A549 treated with AZD9567 at 1 μM for 4 hours (cell line): ENCODE data around the gene SEC24B. TPM values are rescaled to one million over a fixed set of nuclear protein-coding genes. Genes with fewer than 3 reads are reported as not detected.

Source experiments
- total RNA-seq: library from RNA; stranded (reverse); fragments of 200-300 nt; extraction: Qiagen RNA extraction; gene quantifications from 5 replicates; pipeline ENCODE4 v1.2.3, GENCODE V29; 2022; ENCODE audit not compliant: insufficient read depth

SEC24B gene
- total RNA-seq, result 17.6 to 22.7 TPM (median 20.6 TPM) in 5 replicates

DNA sequence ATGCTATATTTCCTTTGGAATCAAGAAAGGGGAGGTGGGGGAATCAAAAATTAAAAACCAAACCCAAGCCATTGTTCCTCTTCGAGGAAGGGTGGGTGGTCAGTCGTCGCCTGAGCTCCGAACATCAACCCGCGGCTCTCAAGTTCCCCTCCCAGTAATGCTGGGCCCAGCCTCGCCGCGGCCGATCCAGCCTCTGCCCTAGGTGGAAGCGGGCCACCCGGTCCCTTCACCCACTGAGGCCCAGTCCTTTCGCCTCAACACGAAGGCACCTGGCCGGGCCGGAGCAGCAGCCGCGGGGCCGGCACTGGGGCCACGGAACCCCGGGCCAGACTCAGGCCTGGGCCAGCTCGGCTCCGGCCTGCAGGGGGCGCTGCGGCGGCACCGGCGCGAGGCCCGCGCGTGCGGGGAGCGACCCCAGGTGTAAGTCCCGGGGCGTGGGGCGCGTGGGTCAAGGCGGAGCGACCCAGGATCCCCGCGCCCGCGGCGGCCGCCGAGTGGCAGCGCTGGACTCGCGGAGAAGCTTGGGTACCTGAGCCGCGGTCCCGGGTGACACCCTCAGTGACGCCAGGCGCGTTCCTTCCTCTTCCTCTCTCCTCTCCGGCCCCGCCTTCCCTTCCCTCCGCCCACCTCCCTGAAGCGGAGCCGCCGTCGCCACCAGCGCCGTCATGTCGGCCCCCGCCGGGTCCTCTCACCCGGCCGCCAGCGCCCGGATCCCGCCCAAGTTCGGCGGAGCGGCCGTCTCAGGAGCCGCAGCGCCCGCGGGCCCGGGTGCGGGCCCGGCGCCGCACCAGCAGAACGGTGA lies at the start of gene SEC24B:
Gene SEC24B (plus strand): TSS at position 611 of the 802 bp plus-strand sequence. CDS start 55 bp downstream, at position 666.

DNA sequence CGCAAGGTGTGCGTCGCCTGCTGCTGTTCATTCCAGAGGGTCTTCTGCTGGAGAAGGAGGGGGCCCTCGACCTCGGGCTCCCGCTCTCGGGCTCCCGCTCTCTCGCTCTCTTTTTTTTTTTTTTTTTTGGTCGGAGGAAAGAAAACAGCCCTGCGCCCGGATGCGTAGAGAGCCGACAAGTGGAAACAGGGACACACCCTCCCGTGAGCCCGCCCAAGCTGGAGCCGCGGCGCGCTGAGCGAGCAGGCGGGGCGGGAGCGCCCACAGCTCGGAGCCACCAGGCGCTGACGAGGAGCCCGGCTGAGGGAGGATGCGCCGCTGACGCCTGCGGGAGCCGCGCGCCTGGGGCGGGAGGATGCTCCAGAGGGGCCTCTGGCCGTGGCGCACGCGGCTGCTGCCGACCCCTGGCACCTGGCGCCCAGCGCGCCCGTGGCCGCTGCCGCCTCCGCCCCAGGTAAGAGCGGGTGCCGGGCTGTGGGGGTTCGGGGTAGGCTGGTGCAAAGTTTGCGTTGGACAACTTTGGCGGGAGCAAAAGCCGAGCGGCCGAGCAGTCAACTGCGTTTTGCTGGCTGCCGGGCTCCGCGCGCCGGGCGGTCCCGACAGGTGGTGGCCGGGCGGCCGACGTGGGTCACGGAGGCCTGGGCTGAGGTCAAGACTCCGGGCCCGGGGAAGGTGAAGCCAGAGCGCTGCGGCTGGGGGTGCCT lies 126.5 kb downstream of the SEC24B start, which contains the start of gene MCUB:
Gene MCUB (plus strand): TSS at position 264 of the 704 bp plus-strand sequence. CDS start 92 bp downstream, at position 356.

Other genes starting within 250 kb of the SEC24B start
- not detected in 5 replicates for gene COL25A1, start 131.2 kb upstream of the SEC24B start, total RNA-seq
- gene MCUB, start 126.4 kb downstream of the SEC24B start, total RNA-seq, result 13.6 to 20.8 TPM (median 19.1 TPM) in 5 replicates